Mesendoderm (in vitro differentiated cells): ENCODE results near the gene CDH16. TPM values are rescaled to one million over a fixed set of nuclear protein-coding genes. Genes with fewer than 3 reads are reported as not detected.

Experiments used
- DNase-seq: peaks from one replicate; pipeline ENCODE4 v3.0.0; 2013
- H2AK5ac ChIP-seq: 2 replicates; pipeline ENCODE4 v1.6.1; 2013; ENCODE audit warnings: low read length, inconsistent platforms
- H2BK120ac ChIP-seq: 2 replicates; pipeline ENCODE4 v1.6.1; 2013; ENCODE audit warnings: low read depth, mild to moderate bottlenecking, low read length, moderate library complexity, mixed read lengths
- H2BK15ac ChIP-seq: replicated peaks from 2 replicates; pipeline ENCODE4 v1.6.1; 2013; ENCODE audit warnings: low read depth, mild to moderate bottlenecking, moderate library complexity
- H2BK5ac ChIP-seq: 2 replicates; pipeline ENCODE4 v1.6.1; 2013; ENCODE audit warnings: low read length, inconsistent platforms
- H3K18ac ChIP-seq: 2 replicates; pipeline ENCODE4 v1.6.1; 2013; ENCODE audit warnings: mild to moderate bottlenecking, low read length, mixed read lengths
- H3K23ac ChIP-seq: one replicate; pipeline ENCODE4 v1.6.1; 2013; ENCODE audit warnings: low read length
- H3K27ac ChIP-seq: 2 replicates; pipeline ENCODE4 v1.5.1; 2013; ENCODE audit warnings: low read depth, mild to moderate bottlenecking, inconsistent platforms, low read length, moderate library complexity
- H3K27me3 ChIP-seq: 2 replicates; pipeline ENCODE4 v1.6.1; 2013; ENCODE audit warnings: low read length, control low read depth, mild to moderate bottlenecking, inconsistent platforms; ENCODE audit not compliant: insufficient read depth, poor library complexity
- H3K36me3 ChIP-seq: 2 replicates; pipeline ENCODE4 v1.6.1; 2013; ENCODE audit warnings: low read length, inconsistent platforms; ENCODE audit not compliant: control insufficient read depth, insufficient read depth
- H3K4ac ChIP-seq: one replicate; pipeline ENCODE4 v1.6.1; 2013; ENCODE audit warnings: low read depth, mild to moderate bottlenecking, low read length, moderate library complexity
- H3K4me1 ChIP-seq: 2 replicates; pipeline ENCODE4 v1.6.1; 2013; ENCODE audit warnings: low read depth, low read length, inconsistent platforms; ENCODE audit not compliant: control insufficient read depth
- H3K4me2 ChIP-seq: 2 replicates; pipeline ENCODE4 v1.6.1; 2013; ENCODE audit warnings: low read length
- H3K4me3 ChIP-seq: 2 replicates; pipeline ENCODE4 v1.5.1; 2013; ENCODE audit warnings: mild to moderate bottlenecking, low read length
- H3K56ac ChIP-seq: one replicate; pipeline ENCODE4 v1.6.1; 2013; ENCODE audit warnings: low read length
- H3K79me1 ChIP-seq: 2 replicates; pipeline ENCODE4 v1.6.1; 2013; ENCODE audit warnings: low read length, inconsistent platforms
- H3K79me2 ChIP-seq: 2 replicates; pipeline ENCODE4 v1.6.1; 2013; ENCODE audit warnings: mild to moderate bottlenecking, low read length; ENCODE audit not compliant: control insufficient read depth, insufficient read depth
- H3K9ac ChIP-seq: 2 replicates; pipeline ENCODE4 v1.6.1; 2013; ENCODE audit warnings: low read length, inconsistent platforms
- H4K5ac ChIP-seq: one replicate; pipeline ENCODE4 v1.6.1; 2013; ENCODE audit warnings: low read length
- H4K8ac ChIP-seq: one replicate; pipeline ENCODE4 v1.6.1; 2013; ENCODE audit warnings: low read depth, mild to moderate bottlenecking, control low read depth, low read length, moderate library complexity
- WGBS: extraction: QIAGEN DNeasy Blood & Tissue Kit; methylation state at CpG from one replicate; pipeline ENCODE4 v1.1.7; 2013; ENCODE audit warnings: low lambda C conversion rate, missing lambda C conversion rate; ENCODE audit not compliant: insufficient coverage; ENCODE audit errors: extremely low coverage; 5-methylcytosine and 5-hydroxymethylcytosine counted together
- polyA plus RNA-seq, 2 experiments: library from polyadenylated mRNA; stranded (reverse); fragments of 200-250 nt; gene quantifications; one replicate each; pipeline ENCODE4 v1.2.3, GENCODE V29; 2013

The CDH16 gene
- not detected for polyA plus RNA-seq (2013, experiment 1 of 2)
- not detected for polyA plus RNA-seq (2013, experiment 2 of 2)

GRCh38 chr16:66918803-66919568 is at the start of gene CDH16:
Gene CDH16 (minus strand): TSS chr16:66918885. CDS start chr16:66918065, 820 bp downstream.
- H2AK5ac ChIP-seq: no peak within 1 kb of the TSS
- H2BK15ac ChIP-seq: no peak within 1 kb of the TSS
- no peak for DNase-seq
- no peak within 1 kb of the TSS for H3K4me2 ChIP-seq
- no peaks in the 10 kb centered on the region for H3K4me1 ChIP-seq
- H3K56ac ChIP-seq: no peak within 1 kb of the TSS
- H3K18ac ChIP-seq: no peak within 1 kb of the TSS
- no peak within 1 kb of the TSS for H2BK120ac ChIP-seq
- H3K4ac ChIP-seq: no peak within 1 kb of the TSS
- H3K36me3 ChIP-seq: no peaks in the 10 kb centered on the region
- no peak within 1 kb of the TSS for H4K8ac ChIP-seq
- H3K4me3 ChIP-seq: no peak within 1 kb of the TSS
- no peak within 1 kb of the TSS for H2BK5ac ChIP-seq
- WGBS: no CpG with 5 or more reads among the region's 7 CpGs
- no peaks in the 10 kb centered on the region for H3K27me3 ChIP-seq
- H3K79me2 ChIP-seq: no peaks in the 10 kb centered on the region
- no peak within 1 kb of the TSS for H3K27ac ChIP-seq
- H3K23ac ChIP-seq: no peak within 1 kb of the TSS
- H4K5ac ChIP-seq: no peak within 1 kb of the TSS
- H3K9ac ChIP-seq: no peak within 1 kb of the TSS
- H3K79me1 ChIP-seq: no peaks in the 10 kb centered on the region

DNA sequence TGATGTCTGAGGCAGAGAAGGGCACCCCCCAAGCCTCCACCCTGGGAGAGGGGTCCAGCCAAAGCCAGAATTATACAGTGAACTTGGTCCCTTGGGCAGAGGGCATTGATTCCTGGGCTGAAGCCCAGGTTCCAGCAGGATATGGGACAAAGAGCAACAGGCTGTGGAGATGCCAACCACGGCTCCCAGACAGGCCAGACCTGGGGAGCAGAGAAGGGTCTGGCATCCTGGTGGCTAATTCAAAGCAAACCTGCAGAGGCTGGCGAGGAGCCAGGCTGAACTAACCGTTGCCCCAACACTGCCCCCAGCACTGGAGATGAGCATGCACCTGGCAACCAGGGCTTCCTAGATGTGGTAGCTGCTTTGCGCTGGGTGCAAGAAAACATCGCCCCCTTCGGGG is 45.4 kb upstream of the CDH16 start:
- no peaks in the 10 kb centered on the region for H3K79me2 ChIP-seq
- no peak overlapping the region for H3K4ac ChIP-seq
- no peak overlapping the region for H3K27ac ChIP-seq
- H3K79me1 ChIP-seq: no peaks in the 10 kb centered on the region
- no peak overlapping the region for H2BK120ac ChIP-seq
- no peak overlapping the region for H4K8ac ChIP-seq
- no peak overlapping the region for H2BK15ac ChIP-seq
- no peak overlapping the region for H4K5ac ChIP-seq
- H3K18ac ChIP-seq: no peak overlapping the region
- no CpG with 5 or more reads among the region's 6 CpGs for WGBS
- H3K36me3 ChIP-seq: no peaks in the 10 kb centered on the region
- no peak overlapping the region for H3K4me3 ChIP-seq
- no peak overlapping the region for H2AK5ac ChIP-seq
- no peaks in the 10 kb centered on the region for H3K27me3 ChIP-seq
- H3K23ac ChIP-seq: no peak overlapping the region
- no peak for DNase-seq
- H3K9ac ChIP-seq: no peak overlapping the region
- no peak overlapping the region for H3K56ac ChIP-seq
- no peaks in the 10 kb centered on the region for H3K4me1 ChIP-seq
- no peak overlapping the region for H3K4me2 ChIP-seq
- H2BK5ac ChIP-seq: no peak overlapping the region

DNA sequence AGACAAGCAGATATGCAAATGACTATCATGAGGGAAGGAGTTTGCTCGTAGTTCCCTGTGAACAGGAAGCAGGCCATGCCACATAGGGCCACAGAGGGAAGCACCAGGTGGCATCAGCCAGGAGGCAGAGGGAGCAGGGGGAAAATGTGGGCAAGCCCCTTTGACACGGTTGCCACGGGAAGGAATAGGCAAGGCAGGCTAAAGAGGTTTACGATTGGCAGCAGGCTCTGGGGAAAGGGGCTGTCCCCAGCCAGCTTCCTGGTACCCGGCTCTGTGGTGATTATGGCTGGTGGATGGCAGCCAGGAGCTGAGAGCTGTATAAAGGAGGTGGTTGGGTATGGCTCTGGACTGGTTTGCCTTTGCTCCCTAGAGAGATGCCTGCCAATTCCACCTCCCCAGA is 43.2 kb upstream of the CDH16 start:
- Histone ChIP-seq H3K79me2 (no peaks in the 10 kb centered on the region), H3K79me1 (no peaks in the 10 kb centered on the region), H2BK15ac (no peak overlapping the region), H3K9ac (no peak overlapping the region), H3K36me3 (no peaks in the 10 kb centered on the region), H3K23ac (no peak overlapping the region), H4K5ac (no peak overlapping the region), H3K4ac (no peak overlapping the region), H3K56ac (no peak overlapping the region), H3K4me1 (no peaks in the 10 kb centered on the region), H3K18ac (no peak overlapping the region), H2BK120ac (no peak overlapping the region), H3K4me3 (no peak overlapping the region), H3K27me3 (no peaks in the 10 kb centered on the region), H2BK5ac (no peak overlapping the region), H4K8ac (no peak overlapping the region), H3K4me2 (no peak overlapping the region), H2AK5ac (no peak overlapping the region), H3K27ac (no peak overlapping the region)
- no CpG with 5 or more reads among the region's 5 CpGs for WGBS
- no peak for DNase-seq

DNA sequence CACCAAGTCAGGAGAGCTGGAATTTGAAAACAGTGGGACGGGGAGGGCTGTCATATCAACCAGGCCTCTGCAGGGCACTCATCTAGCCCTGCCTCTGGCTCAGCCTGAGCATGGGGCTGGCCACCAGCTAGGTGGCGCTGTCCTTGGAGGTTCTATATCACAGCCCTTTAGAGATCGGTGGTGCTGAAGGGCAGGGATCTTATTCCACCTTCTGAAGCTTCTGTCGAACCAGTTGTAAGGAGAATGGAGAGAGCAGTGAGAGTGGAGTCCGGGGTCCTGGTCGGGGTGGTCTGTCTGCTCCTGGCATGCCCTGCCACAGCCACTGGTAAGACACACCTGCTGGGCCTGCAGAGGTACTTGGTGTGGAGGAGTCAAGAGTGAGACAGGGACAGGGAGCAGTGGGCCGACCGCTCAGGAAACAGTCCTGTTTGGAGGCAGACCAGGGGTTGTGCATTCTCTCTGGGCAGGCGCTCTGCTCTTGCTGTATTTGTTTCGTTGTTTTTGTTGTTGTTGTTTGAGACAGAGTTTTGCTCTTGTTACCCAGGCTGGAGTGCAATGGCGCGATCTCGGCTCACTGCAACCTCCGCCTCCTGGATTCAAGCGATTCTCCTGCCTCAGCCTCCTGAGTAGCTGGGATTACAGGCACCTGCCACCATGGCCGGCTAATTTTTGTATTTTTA is 42.5 kb upstream of the CDH16 start, which contains the start of gene CES3:
Gene CES3, plus strand, starts transcription at position 202 of the 680 bp plus-strand sequence. Its CDS starts 42 bp downstream, at position 244.
- Histone ChIP-seq H2BK15ac (no peak within 1 kb of the TSS), H3K18ac (no peak within 1 kb of the TSS), H2AK5ac (no peak within 1 kb of the TSS), H3K79me2 (no peaks in the 10 kb centered on the region), H3K56ac (peak within 1 kb of the TSS; percentile 73), H3K23ac (no peak within 1 kb of the TSS), H2BK5ac (no peak within 1 kb of the TSS), H3K27me3 (no peaks in the 10 kb centered on the region), H3K9ac (peak within 1 kb of the TSS; percentile 41), H3K79me1 (no peaks in the 10 kb centered on the region), H4K5ac (no peak within 1 kb of the TSS), H4K8ac (no peak within 1 kb of the TSS), H3K4me2 (no peak within 1 kb of the TSS), H3K27ac (no peak within 1 kb of the TSS), H3K36me3 (no peaks in the 10 kb centered on the region), H3K4me1 (no peaks in the 10 kb centered on the region), H2BK120ac (no peak within 1 kb of the TSS), H3K4ac (no peak within 1 kb of the TSS), H3K4me3 (no peak within 1 kb of the TSS)
- WGBS: no CpG with 5 or more reads among the region's 16 CpGs
- peak; percentile 94 for DNase-seq

GRCh38 chr16:66960270-66960669 is 41.6 kb upstream of the CDH16 start:
- no peak overlapping the region for H4K8ac ChIP-seq
- H3K4ac ChIP-seq: no peak overlapping the region
- no peak overlapping the region for H2BK15ac ChIP-seq
- no peak overlapping the region for H3K4me3 ChIP-seq
- no peak overlapping the region for H3K23ac ChIP-seq
- DNase-seq: no peak
- no peak overlapping the region for H3K56ac ChIP-seq
- WGBS: no CpG with 5 or more reads among the region's 1 CpG
- H3K4me2 ChIP-seq: no peak overlapping the region
- no peak overlapping the region for H3K9ac ChIP-seq
- no peaks in the 10 kb centered on the region for H3K36me3 ChIP-seq
- no peak overlapping the region for H4K5ac ChIP-seq
- no peak overlapping the region for H3K27ac ChIP-seq
- H2AK5ac ChIP-seq: no peak overlapping the region
- no peak overlapping the region for H2BK5ac ChIP-seq
- H3K79me1 ChIP-seq: no peaks in the 10 kb centered on the region
- H3K4me1 ChIP-seq: no peaks in the 10 kb centered on the region
- no peak overlapping the region for H2BK120ac ChIP-seq
- H3K27me3 ChIP-seq: no peaks in the 10 kb centered on the region
- H3K18ac ChIP-seq: no peak overlapping the region
- no peaks in the 10 kb centered on the region for H3K79me2 ChIP-seq
